NCI-H446 treated with DMSO at 0.1 percent for 48 hours (cell line): ENCODE data around the gene FXYD5.
"Not testable (repeated sequence)": the region's sequence is repeated elsewhere in the genome, so short reads cannot be mapped to it uniquely, and the experiment has no call there.

ENCODE experiments used
- DNase-seq: peaks from one replicate; lab custom pipeline; 2025; lab: John Stamatoyannopoulos, UW

The FXYD5 gene

GRCh38 chr19:35181387-35181786 is 26.9 kb downstream of the FXYD5 start:
- DNase-seq: no peak

- no peak for DNase-seq
Observed at GRCh38 chr19:35184267-35184666, 29.7 kb downstream of the FXYD5 start.

- no peak for DNase-seq
Observed at GRCh38 chr19:35184884-35185283, 30.3 kb downstream of the FXYD5 start.

- DNase-seq: no peak
Observed at GRCh38 chr19:35194012-35194984, 39.8 kb downstream of the FXYD5 start.

- no peak for DNase-seq
Observed at GRCh38 chr19:35195830-35196229, 41.3 kb downstream of the FXYD5 start.

GRCh38 chr19:35196861-35197260 is 42.3 kb downstream of the FXYD5 start:
- not testable (repeated sequence) for DNase-seq

GRCh38 chr19:35199481-35199880 is 44.9 kb downstream of the FXYD5 start:
- no peak for DNase-seq

GRCh38 chr19:35202722-35203688 is 48.5 kb downstream of the FXYD5 start:
- no peak for DNase-seq

- DNase-seq: no peak
Observed at GRCh38 chr19:35204799-35205732, 50.5 kb downstream of the FXYD5 start.

- DNase-seq: no peak
Observed at GRCh38 chr19:35205733-35206323, 51.3 kb downstream of the FXYD5 start.

- no peak for DNase-seq
Observed at GRCh38 chr19:35206379-35206778, 51.8 kb downstream of the FXYD5 start.

- DNase-seq: no peak
Observed at GRCh38 chr19:35206855-35207254, 52.3 kb downstream of the FXYD5 start.

GRCh38 chr19:35207391-35207871 is 52.9 kb downstream of the FXYD5 start:
- no peak for DNase-seq

- DNase-seq: no peak
Observed at GRCh38 chr19:35208121-35208520, 53.6 kb downstream of the FXYD5 start.

GRCh38 chr19:35209646-35210045 is 55.1 kb downstream of the FXYD5 start:
- DNase-seq: no peak

- no peak for DNase-seq
Observed at GRCh38 chr19:35211545-35212230, 57.2 kb downstream of the FXYD5 start.

GRCh38 chr19:35212241-35212640 is 57.7 kb downstream of the FXYD5 start:
- no peak for DNase-seq

GRCh38 chr19:35213663-35214632 is 59.4 kb downstream of the FXYD5 start:
- DNase-seq: peak; percentile 9
